ENCODE results near the gene AFMID.
"Not testable (repeated sequence)": the region's sequence is repeated elsewhere in the genome, so short reads cannot be mapped to it uniquely, and the experiment has no call there.

AFMID gene

GRCh38 chr17:78219396-78220150, 32.4 kb downstream of the AFMID start:
- DNase-seq (ENCODE audit: low read depth in 1 of 2, low spot score in 1 of 2): no peak

GRCh38 chr17:78223061-78223460, 35.9 kb downstream of the AFMID start:
- no peak for DNase-seq (ENCODE audit: low read depth in 1 of 2, low spot score in 1 of 2)

- no peak for DNase-seq (ENCODE audit: low read depth in 1 of 2, low spot score in 1 of 2)
These were observed 36.6 kb downstream of the AFMID start for GRCh38 chr17:78223765-78224164.

DNA sequence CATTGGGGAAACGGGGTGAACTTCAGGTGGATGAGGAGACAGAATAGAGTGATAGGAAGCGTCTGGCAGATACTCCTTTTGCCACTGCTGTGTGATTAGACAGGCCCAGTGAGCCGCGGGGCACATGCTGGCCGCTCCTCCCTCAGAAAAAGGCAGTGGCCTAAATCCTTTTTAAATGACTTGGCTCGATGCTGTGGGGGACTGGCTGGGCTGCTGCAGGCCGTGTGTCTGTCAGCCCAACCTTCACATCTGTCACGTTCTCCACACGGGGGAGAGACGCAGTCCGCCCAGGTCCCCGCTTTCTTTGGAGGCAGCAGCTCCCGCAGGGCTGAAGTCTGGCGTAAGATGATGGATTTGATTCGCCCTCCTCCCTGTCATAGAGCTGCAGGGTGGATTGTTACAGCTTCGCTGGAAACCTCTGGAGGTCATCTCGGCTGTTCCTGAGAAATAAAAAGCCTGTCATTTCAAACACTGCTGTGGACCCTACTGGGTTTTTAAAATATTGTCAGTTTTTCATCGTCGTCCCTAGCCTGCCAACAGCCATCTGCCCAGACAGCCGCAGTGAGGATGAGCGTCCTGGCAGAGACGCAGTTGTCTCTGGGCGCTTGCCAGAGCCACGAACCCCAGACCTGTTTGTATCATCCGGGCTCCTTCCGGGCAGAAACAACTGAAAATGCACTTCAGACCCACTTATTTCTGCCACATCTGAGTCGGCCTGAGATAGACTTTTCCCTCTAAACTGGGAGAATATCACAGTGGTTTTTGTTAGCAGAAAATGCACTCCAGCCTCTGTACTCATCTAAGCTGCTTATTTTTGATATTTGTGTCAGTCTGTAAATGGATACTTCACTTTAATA, 37.3 kb downstream of the AFMID start:
- DNase-seq (ENCODE audit: low read depth in 1 of 2, low spot score in 1 of 2): no peak

DNA sequence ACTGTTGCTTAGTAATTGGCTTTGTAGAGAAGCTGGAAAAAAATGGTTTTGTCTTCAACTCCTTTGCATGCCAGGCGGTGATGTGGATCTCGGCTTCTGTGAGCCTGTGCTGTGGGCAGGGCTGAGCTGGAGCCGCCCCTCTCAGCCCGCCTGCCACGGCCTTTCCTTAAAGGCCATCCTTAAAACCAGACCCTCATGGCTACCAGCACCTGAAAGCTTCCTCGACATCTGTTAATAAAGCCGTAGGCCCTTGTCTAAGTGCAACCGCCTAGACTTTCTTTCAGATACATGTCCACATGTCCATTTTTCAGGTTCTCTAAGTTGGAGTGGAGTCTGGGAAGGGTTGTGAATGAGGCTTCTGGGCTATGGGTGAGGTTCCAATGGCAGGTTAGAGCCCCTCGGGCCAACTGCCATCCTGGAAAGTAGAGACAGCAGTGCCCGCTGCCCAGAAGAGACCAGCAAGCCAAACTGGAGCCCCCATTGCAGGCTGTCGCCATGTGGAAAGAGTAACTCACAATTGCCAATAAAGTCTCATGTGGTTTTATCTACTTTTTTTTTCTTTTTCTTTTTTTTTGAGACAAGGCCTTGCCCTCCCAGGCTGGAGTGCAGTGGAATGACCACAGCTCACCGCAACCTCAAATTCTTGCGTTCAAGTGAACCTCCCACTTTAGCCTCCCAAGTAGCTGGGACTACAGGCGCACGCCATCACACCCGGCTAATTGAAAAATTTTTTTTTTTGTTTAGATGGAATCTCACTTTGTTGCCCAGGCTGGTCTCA, 38.1 kb downstream of the AFMID start:
- DNase-seq (ENCODE audit: low read depth in 1 of 2, low spot score in 1 of 2): no peak

DNA sequence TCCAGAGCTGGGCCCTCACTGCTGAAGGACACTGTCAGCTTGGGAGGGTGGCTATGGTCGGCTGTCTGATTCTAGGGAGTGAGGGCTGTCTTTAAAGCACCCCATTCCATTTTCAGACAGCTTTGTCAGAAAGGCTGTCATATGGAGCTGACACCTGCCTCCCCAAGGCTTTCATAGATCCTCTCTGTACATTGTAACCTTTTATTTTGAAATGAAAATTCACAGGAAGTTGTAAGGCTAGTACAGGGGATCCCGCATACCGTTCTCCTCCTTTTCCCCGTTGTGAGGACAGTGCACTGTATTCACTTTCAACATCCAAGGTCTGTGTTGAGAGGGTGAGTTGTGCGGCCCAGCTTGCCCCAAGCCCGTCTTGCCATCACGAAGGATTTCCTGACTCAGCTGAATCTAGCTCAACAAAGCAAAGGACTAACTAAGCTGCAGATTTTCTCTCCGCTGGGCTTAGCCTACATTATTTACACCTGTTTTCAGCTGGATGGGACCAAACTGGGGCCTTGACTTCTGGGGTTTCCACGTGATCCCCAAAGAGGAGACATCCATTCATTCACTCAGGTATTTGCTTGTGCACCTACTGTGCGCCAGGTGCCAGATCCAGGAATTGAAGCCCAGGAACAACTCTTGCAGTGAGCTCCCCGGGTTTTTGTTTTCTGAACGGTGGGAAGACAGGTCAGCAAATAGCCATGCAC, 39.0 kb downstream of the AFMID start:
- no peak for DNase-seq (ENCODE audit: low read depth in 1 of 2, low spot score in 1 of 2)

- DNase-seq (ENCODE audit: low read depth in 1 of 2, low spot score in 1 of 2): no peak
These were observed 39.7 kb downstream of the AFMID start for GRCh38 chr17:78226759-78227454.

- DNase-seq (ENCODE audit: low read depth in 1 of 2, low spot score in 1 of 2): no peak
These were observed 40.3 kb downstream of the AFMID start for GRCh38 chr17:78227455-78227916.

GRCh38 chr17:78228176-78228575, 41.0 kb downstream of the AFMID start:
- no peak for DNase-seq (ENCODE audit: low read depth in 1 of 2, low spot score in 1 of 2)

DNA sequence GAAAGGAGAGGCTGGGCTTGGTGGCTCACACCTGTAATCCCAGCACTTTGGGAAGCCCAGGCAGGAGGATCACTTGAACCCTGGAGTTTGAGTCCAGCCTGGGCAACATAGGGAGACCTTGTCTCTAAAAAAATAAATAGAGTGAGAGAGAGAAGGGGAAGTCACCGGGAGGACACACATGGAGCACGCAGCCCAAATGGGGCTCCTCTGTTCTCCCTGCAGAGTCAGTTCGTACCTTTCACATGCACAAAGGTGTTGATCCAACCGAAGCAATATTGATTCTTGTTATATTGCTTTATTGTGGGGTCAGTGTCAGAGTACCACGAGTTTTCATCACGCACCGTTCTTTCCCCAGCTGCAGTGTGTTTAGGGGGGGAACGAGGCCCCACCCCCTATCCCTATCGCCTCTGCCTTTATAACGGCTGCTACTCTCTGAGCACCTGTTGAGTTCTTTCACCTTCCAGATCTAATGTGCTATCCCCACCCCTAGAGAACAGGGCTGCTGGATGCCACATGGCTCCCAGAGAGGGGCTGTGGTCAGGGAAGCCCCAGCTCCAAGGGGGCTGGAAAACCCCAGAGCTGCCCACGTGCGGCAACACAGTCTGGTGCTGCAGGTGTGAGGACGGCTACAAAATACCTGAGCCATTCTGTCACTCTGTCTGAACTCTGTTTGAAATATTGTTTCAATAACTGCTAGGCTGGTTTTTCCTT, 43.2 kb downstream of the AFMID start:
- no peak for DNase-seq (ENCODE audit: low read depth in 1 of 2, low spot score in 1 of 2)

- DNase-seq (ENCODE audit: low read depth in 1 of 2, low spot score in 1 of 2): no peak
These were observed 44.1 kb downstream of the AFMID start, which contains the start of gene TMEM235 for GRCh38 chr17:78230996-78231935. TMEM235 (plus strand) TSS chr17:78231631; CDS start chr17:78232024, 393 bp downstream.

- DNase-seq (ENCODE audit: low read depth in 1 of 2, low spot score in 1 of 2): no peak
These were observed 45.1 kb downstream of the AFMID start for GRCh38 chr17:78231991-78232858.

DNA sequence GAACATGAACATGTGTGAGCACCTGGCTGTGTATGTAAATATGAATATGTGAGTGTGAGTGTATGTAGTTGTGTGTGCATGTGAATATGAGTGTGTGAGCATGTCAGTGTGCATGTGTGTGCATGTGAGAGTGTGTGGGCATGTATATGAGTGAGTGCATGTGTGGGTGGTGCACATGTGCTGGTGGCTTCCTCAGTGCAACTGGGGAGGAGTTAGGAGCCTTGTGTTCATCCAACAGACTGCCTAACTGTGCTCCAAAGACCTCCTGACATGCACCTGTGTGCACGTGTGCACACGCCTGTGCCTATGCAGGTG, 45.7 kb downstream of the AFMID start:
- no peak for DNase-seq (ENCODE audit: low read depth in 1 of 2, low spot score in 1 of 2)

GRCh38 chr17:78233678-78234077, 46.5 kb downstream of the AFMID start:
- no peak for DNase-seq (ENCODE audit: low read depth in 1 of 2, low spot score in 1 of 2)

DNA sequence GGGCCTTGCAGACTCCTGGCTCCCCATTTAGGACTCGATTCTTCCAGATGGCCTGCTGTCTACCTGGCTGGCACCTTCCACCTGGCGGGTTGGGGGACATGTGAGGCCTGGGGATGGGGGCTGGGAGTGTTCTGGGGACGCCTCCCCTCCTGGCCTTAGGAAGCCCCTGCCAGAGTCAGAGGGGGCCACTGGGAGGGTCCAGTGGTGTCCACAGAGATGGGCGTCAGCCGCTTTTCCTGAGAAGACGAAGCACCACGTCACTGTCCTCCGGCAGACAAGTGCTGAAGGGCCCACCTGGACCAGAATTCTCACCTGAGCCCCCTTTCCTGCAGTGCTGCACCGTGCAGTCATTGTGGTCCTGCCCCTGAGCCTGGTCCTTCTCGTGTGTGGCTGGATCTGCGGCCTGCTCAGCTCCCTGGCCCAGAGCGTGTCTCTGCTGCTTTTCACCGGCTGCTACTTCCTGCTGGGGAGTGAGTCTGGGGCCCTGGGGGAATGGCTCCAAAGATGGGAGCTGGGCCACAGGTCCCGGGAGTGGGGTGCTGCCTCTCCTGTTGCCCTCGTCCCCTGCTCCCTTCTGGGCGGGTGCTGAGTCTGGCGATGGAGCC, 47.2 kb downstream of the AFMID start:
- DNase-seq (ENCODE audit: low read depth in 1 of 2, low spot score in 1 of 2): no peak

DNA sequence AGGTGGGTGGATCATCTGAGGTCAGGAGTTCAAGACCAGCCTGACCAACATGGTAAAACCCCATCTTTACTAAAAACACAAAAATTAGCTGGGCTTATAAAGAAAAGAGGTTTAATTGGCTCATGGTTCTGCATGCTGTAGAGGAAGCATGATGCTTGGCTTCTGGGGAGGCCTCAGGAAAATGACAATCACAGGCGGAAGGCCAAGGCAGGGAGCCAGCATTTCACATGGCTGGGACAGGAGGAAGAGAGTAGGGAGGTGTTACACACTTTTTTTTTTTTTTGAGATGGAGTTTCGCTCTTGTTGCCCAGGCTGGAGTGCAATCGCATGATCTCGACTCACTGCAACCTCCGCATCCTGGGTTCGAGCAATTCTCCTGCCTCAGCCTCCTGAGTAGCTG, 47.9 kb downstream of the AFMID start:
- DNase-seq (ENCODE audit: low read depth in 1 of 2, low spot score in 1 of 2): not testable (repeated sequence)

- DNase-seq (ENCODE audit: low read depth in 1 of 2, low spot score in 1 of 2): no peak
These were observed 48.7 kb downstream of the AFMID start for GRCh38 chr17:78235885-78236284.
